K562 (cell line): ENCODE data around the gene ADAMTSL2. TPM values are rescaled to one million over a fixed set of nuclear protein-coding genes. Genes with fewer than 3 reads are reported as not detected.

ENCODE experiments used
- ARID1B ChIP-seq: fragments of 450-650 bp; IDR thresholded peaks from 2 replicates; pipeline ENCODE4 v1.6.1; 2016; ENCODE audit warnings: antibody characterized with exemption, mild to moderate bottlenecking, inconsistent platforms
- CCAR2 ChIP-seq: fragments of 200-400 bp; formaldehyde crosslinking; IDR thresholded peaks from 2 replicates; pipeline ENCODE4 v1.6.1; 2017; ENCODE audit warnings: mild to moderate bottlenecking, low read depth, low read length
- CXXC5 ChIP-seq: fragments of 250-450 bp; sonication (Bioruptor Pico); IDR thresholded peaks from 2 replicates; pipeline ENCODE4 v1.8.0; 2022; ENCODE audit warnings: inconsistent platforms, mild to moderate bottlenecking, moderate library complexity
- EGR1 ChIP-seq: fragments of 450-650 bp; conservative IDR thresholded peaks from 2 replicates; pipeline ENCODE4 v1.6.1; 2017; ENCODE audit warnings: mild to moderate bottlenecking
- ETV5 ChIP-seq: sonication (generic); formaldehyde crosslinking; IDR thresholded peaks from 2 replicates; pipeline ENCODE4 v1.4.0; 2020; ENCODE audit warnings: low read depth, mild to moderate bottlenecking, missing genetic modification reagents
- FOSL1 ChIP-seq: fragments of 200-800 bp; sonication (Bioruptor generic); conservative IDR thresholded peaks from 2 replicates; pipeline ENCODE4 v1.6.1; 2016; ENCODE audit warnings: missing genetic modification characterization, missing compliant biosample characterization
- JUNB ChIP-seq: fragments of 450-650 bp; formaldehyde crosslinking; conservative IDR thresholded peaks from 2 replicates; pipeline ENCODE4 v1.4.0; 2020; ENCODE audit warnings: mild to moderate bottlenecking
- NR2F6 ChIP-seq: fragments of 450-650 bp; formaldehyde crosslinking; IDR thresholded peaks from 2 replicates; pipeline ENCODE4 v1.4.0; 2020; ENCODE audit warnings: mild to moderate bottlenecking
- PTBP1 ChIP-seq: fragments of 200-400 bp; formaldehyde crosslinking; IDR thresholded peaks from 2 replicates; pipeline ENCODE4 v1.6.1; 2017; ENCODE audit warnings: low read depth, low read length
- SMAD3 ChIP-seq: fragments of 450-650 bp; formaldehyde crosslinking; conservative IDR thresholded peaks from 2 replicates; pipeline ENCODE4 v1.4.0; 2020; ENCODE audit warnings: mild to moderate bottlenecking
- SMARCC2 ChIP-seq: fragments of 450-650 bp; IDR thresholded peaks from 2 replicates; pipeline ENCODE4 v1.6.1; 2017; ENCODE audit warnings: antibody characterized with exemption, moderate library complexity, mild to moderate bottlenecking, low read depth
- SMARCE1 ChIP-seq: fragments of 450-650 bp; IDR thresholded peaks from 2 replicates; pipeline ENCODE4 v1.7.1; 2016; ENCODE audit warnings: mild to moderate bottlenecking
- TAF7 ChIP-seq: fragments of 450-650 bp; IDR thresholded peaks from 2 replicates; pipeline ENCODE4 v1.6.1; 2016; ENCODE audit warnings: missing genetic modification characterization, missing compliant biosample characterization
- ZNF143 ChIP-seq: sonication (generic); formaldehyde crosslinking; IDR thresholded peaks from 2 replicates; pipeline ENCODE4 v1.9.0; 2022; ENCODE audit warnings: mild to moderate bottlenecking, missing genetic modification reagents
- ZNF282 ChIP-seq: sonication (generic); formaldehyde crosslinking; IDR thresholded peaks from 2 replicates; pipeline ENCODE4 v1.8.1; 2023; ENCODE audit warnings: missing genetic modification reagents
- polyA plus RNA-seq, 8 experiments: library from polyadenylated mRNA; depleted of rRNA in 4 of 8; stranded (reverse) in 5 of 8; unstranded in 3 of 8; fragments of >200 nt; fragmentation: Nextera tagmentation in 2 of 8; fragmentation: Illumina TruSeq in 1 of 8; extraction: Ambion mirVana in 2 of 8; extraction: Trizol in 1 of 8; gene quantifications; 2 replicates each; pipeline versions ENCODE4 v1.2.1 to v1.2.3, GENCODE V29; 2011 to 2014; ENCODE audit warnings: inconsistent platforms in 1 of 8, missing spikeins in 1 of 8
- total RNA-seq, 7 experiments: library from RNA; depleted of rRNA in 6 of 7; stranded (reverse); fragments of >200 nt in 6 of 7; fragmentation: Illumina TruSeq in 2 of 7; extraction: Trizol in 2 of 7; gene quantifications; 2 replicates each; pipeline versions ENCODE4 v1.2.1 to v1.2.3, GENCODE V29; 2011 to 2021; ENCODE audit warnings: low replicate concordance in 1 of 7
- TF ChIP-seq, protein P1 (sequence below), 2 experiments: fragments of 450-650 bp in 1 of 2; sonication (generic) in 1 of 2; formaldehyde crosslinking in 1 of 2; IDR thresholded peaks in 1 of 2; conservative IDR thresholded peaks in 1 of 2; 2 replicates each; pipeline versions ENCODE4 v1.6.1 to v1.8.1; 2016 to 2023; ENCODE audit warnings: mild to moderate bottlenecking in 2 of 2, moderate library complexity in 2 of 2, inconsistent platforms in 1 of 2, missing genetic modification reagents in 1 of 2
- TF ChIP-seq, protein P2 (sequence below): fragments of 250-450 bp; sonication (Bioruptor Pico); IDR thresholded peaks from 2 replicates; pipeline ENCODE4 v1.4.0; 2020
- TF ChIP-seq, protein P3 (sequence below): sonication (generic); formaldehyde crosslinking; IDR thresholded peaks from 2 replicates; pipeline ENCODE4 v1.8.0; 2022; ENCODE audit warnings: missing genetic modification reagents, mild to moderate bottlenecking, moderate library complexity, borderline replicate concordance

The ADAMTSL2 gene
- total and polyA plus RNA-seq, 9 of the 15 experiments (the other 6 are each of a cell fraction or from before 2014, with no cell fraction given) = 0.04 TPM; not detected in 8

DNA sequence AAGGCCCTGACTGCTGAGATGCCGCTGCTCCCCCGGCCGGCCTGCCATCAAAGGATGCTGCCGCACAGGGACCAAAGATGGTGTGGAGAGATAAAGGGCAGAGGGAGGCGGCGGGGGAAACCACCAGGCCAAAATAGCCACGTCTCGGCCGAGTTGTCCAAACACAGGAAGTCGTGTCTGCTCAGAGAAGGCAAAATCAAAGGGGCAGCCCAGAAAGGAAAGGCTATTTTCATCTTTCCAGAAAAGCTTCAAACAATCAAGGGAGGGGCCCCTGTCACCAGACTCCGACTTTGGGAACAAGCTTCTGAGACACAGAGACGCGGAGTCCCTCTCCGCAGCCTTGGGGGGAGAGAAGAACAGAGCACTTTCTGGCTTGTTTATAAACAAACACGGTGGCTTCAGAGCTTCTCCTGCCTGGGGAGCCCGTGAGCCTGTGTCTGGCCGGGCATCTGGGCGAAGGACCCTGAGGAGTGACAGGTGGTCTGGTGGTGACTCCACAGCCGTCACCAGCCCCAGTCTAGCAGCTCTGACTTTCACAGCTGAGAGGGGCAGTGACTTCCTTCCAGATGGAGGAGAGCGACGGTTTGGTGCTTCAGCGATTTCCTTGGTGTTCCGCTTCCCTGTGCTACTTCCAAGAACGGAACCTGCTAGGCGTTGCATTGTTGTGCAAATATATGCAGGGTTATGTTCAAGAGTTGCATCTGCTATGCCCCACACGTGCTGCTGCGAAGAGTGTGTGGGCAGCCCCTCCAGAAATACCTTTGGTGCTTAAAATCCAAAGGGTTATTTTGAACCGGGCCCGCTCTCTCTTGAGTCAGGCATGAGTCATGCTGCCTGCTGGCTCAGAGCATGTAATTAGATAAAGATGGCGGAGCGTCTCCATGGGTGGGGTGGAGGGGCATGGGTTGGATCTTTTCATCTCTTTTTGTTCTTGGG is 24.0 kb downstream of the ADAMTSL2 start (continued):
- TF ChIP-seq, protein P1, sequence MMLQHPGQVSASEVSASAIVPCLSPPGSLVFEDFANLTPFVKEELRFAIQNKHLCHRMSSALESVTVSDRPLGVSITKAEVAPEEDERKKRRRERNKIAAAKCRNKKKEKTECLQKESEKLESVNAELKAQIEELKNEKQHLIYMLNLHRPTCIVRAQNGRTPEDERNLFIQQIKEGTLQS (IDR thresholded peaks at IDR 0.05) = peak; percentile 93
- TF ChIP-seq, protein P1 (CRISPR knock-in tag; conservative IDR thresholded peaks at IDR 0.05) = 0 out of 2 replicates have a peak, but pooled peaks have one; percentile 1
- TF ChIP-seq SMARCE1 (peak; percentile 45; the same call in 1 of the 2 replicates), PTBP1 (no peak), FOSL1 (tag) (peak; percentile 97), CXXC5 (CRISPR knock-in tag) (peak; percentile 32), JUNB (CRISPR knock-in tag) (0 out of 2 replicates have a peak, but pooled peaks have one; percentile 26), ZNF143 (CRISPR knock-in tag) (no peak), ETV5 (CRISPR knock-in tag) (no peak), ZNF282 (CRISPR knock-in tag) (no peak), NR2F6 (CRISPR knock-in tag) (no peak), ARID1B (peak; percentile 63), TAF7 (tag) (no peak), SMARCC2 (0 out of 2 replicates have a peak, but pooled peaks have one; percentile 30), CCAR2 (no peak), EGR1 (0 out of 2 replicates have a peak, but pooled peaks have one; percentile 23), SMAD3 (CRISPR knock-in tag) (no peak)
- TF ChIP-seq, protein P2, sequence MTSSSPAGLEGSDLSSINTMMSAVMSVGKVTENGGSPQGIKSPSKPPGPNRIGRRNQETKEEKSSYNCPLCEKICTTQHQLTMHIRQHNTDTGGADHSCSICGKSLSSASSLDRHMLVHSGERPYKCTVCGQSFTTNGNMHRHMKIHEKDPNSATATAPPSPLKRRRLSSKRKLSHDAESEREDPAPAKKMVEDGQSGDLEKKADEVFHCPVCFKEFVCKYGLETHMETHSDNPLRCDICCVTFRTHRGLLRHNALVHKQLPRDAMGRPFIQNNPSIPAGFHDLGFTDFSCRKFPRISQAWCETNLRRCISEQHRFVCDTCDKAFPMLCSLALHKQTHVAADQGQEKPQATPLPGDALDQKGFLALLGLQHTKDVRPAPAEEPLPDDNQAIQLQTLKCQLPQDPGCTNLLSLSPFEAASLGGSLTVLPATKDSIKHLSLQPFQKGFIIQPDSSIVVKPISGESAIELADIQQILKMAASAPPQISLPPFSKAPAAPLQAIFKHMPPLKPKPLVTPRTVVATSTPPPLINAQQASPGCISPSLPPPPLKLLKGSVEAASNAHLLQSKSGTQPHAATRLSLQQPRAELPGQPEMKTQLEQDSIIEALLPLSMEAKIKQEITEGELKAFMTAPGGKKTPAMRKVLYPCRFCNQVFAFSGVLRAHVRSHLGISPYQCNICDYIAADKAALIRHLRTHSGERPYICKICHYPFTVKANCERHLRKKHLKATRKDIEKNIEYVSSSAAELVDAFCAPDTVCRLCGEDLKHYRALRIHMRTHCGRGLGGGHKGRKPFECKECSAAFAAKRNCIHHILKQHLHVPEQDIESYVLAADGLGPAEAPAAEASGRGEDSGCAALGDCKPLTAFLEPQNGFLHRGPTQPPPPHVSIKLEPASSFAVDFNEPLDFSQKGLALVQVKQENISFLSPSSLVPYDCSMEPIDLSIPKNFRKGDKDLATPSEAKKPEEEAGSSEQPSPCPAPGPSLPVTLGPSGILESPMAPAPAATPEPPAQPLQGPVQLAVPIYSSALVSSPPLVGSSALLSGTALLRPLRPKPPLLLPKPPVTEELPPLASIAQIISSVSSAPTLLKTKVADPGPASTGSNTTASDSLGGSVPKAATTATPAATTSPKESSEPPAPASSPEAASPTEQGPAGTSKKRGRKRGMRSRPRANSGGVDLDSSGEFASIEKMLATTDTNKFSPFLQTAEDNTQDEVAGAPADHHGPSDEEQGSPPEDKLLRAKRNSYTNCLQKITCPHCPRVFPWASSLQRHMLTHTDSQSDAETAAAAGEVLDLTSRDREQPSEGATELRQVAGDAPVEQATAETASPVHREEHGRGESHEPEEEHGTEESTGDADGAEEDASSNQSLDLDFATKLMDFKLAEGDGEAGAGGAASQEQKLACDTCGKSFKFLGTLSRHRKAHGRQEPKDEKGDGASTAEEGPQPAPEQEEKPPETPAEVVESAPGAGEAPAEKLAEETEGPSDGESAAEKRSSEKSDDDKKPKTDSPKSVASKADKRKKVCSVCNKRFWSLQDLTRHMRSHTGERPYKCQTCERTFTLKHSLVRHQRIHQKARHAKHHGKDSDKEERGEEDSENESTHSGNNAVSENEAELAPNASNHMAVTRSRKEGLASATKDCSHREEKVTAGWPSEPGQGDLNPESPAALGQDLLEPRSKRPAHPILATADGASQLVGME (CRISPR knock-in tag) = peak; percentile 91; the same call in 1 of the 2 replicates
- TF ChIP-seq, protein P3, sequence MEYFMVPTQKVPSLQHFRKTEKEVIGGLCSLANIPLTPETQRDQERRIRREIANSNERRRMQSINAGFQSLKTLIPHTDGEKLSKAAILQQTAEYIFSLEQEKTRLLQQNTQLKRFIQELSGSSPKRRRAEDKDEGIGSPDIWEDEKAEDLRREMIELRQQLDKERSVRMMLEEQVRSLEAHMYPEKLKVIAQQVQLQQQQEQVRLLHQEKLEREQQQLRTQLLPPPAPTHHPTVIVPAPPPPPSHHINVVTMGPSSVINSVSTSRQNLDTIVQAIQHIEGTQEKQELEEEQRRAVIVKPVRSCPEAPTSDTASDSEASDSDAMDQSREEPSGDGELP (CRISPR knock-in tag) = peak; percentile 38
